SK-N-SH treated with all-trans-retinoic acid at 6 μM for 48 hours (cell line): Measurements from ENCODE around the gene SLC6A8.
A peak's percentile ranks its signal among the peaks of the same experiment; 100 is the strongest.

ENCODE experiments used
- ATAC-seq: fragments of 200-7000 bp; cut with Tn5 transposase; 3 replicates; pipeline ENCODE4 v1.9.1; 2020; ENCODE audit warnings: mild to moderate bottlenecking, moderate library complexity
- ARNTL ChIP-seq: fragments of 450-650 bp; formaldehyde crosslinking; IDR thresholded peaks from 2 replicates; pipeline ENCODE4 v1.5.0; 2020; ENCODE audit warnings: low read depth, mild to moderate bottlenecking, moderate library complexity, borderline replicate concordance
- BACH2 ChIP-seq: fragments of 250-450 bp; sonication (Bioruptor Pico); IDR thresholded peaks from 2 replicates; pipeline ENCODE4 v1.9.0; 2021; ENCODE audit warnings: mild to moderate bottlenecking, borderline replicate concordance
- CSDC2 ChIP-seq: fragments of 250-450 bp; sonication (Bioruptor Pico); IDR thresholded peaks from 2 replicates; pipeline ENCODE4 v1.5.0; 2020; ENCODE audit warnings: mild to moderate bottlenecking, moderate library complexity
- ESRRG ChIP-seq: fragments of 250-450 bp; sonication (Bioruptor Pico); IDR thresholded peaks from 2 replicates; pipeline ENCODE4 v1.6.1; 2021; ENCODE audit warnings: mild to moderate bottlenecking
- GLIS3 ChIP-seq: fragments of 250-450 bp; sonication (Bioruptor Pico); IDR thresholded peaks from 2 replicates; pipeline ENCODE4 v1.5.0; 2020; ENCODE audit warnings: mild to moderate bottlenecking, moderate library complexity
- ISL1 ChIP-seq: fragments of 250-450 bp; sonication (Bioruptor Pico); IDR thresholded peaks from 2 replicates; pipeline ENCODE4 v2.1.2; 2022; ENCODE audit warnings: mild to moderate bottlenecking, moderate library complexity
- OSR1 ChIP-seq: fragments of 250-450 bp; sonication (Bioruptor Pico); IDR thresholded peaks from 2 replicates; pipeline ENCODE4 v1.8.0; 2022; ENCODE audit warnings: moderate library complexity, mild to moderate bottlenecking, inconsistent platforms
- PPARA ChIP-seq: fragments of 250-450 bp; sonication (Bioruptor Pico); IDR thresholded peaks from 2 replicates; pipeline ENCODE4 v1.5.0; 2020; ENCODE audit warnings: mild to moderate bottlenecking, borderline replicate concordance
- TCF4 ChIP-seq: fragments of 250-450 bp; sonication (Bioruptor Pico); IDR thresholded peaks from 2 replicates; pipeline ENCODE4 v1.8.0; 2021; ENCODE audit warnings: mild to moderate bottlenecking, moderate library complexity, borderline replicate concordance
- TOX ChIP-seq: fragments of 250-450 bp; sonication (Bioruptor Pico); IDR thresholded peaks from 2 replicates; pipeline ENCODE4 v1.8.0; 2021; ENCODE audit warnings: mild to moderate bottlenecking, moderate library complexity, borderline replicate concordance
- ZC3H10 ChIP-seq: fragments of 250-450 bp; sonication (Bioruptor Pico); IDR thresholded peaks from 2 replicates; pipeline ENCODE4 v1.5.1; 2021; ENCODE audit warnings: mild to moderate bottlenecking, moderate library complexity
- ZFP3 ChIP-seq: fragments of 250-450 bp; sonication (Bioruptor Pico); IDR thresholded peaks from 2 replicates; pipeline ENCODE4 v1.5.0; 2020; ENCODE audit warnings: mild to moderate bottlenecking, moderate library complexity
- ZFP30 ChIP-seq: fragments of 450-650 bp; formaldehyde crosslinking; IDR thresholded peaks from 2 replicates; pipeline ENCODE4 v1.5.0; 2022; ENCODE audit warnings: mild to moderate bottlenecking, moderate library complexity
- ZNF565 ChIP-seq: fragments of 450-650 bp; formaldehyde crosslinking; conservative IDR thresholded peaks from 2 replicates; pipeline ENCODE4 v1.5.0; 2020; ENCODE audit warnings: low read depth, mild to moderate bottlenecking, moderate library complexity
- ZNF8 ChIP-seq: fragments of 450-650 bp; formaldehyde crosslinking; IDR thresholded peaks from 2 replicates; pipeline ENCODE4 v1.5.0; 2020; ENCODE audit warnings: mild to moderate bottlenecking, moderate library complexity
- TF ChIP-seq, protein P1 (sequence below): fragments of 250-450 bp; sonication (Bioruptor Pico); IDR thresholded peaks from 2 replicates; pipeline ENCODE4 v1.5.1; 2020; ENCODE audit warnings: low read depth, mild to moderate bottlenecking, moderate library complexity
- TF ChIP-seq, protein P2 (sequence below): fragments of 250-450 bp; sonication (Bioruptor Pico); IDR thresholded peaks from 2 replicates; pipeline ENCODE4 v1.8.0; 2021; ENCODE audit warnings: low read depth, mild to moderate bottlenecking, moderate library complexity, borderline replicate concordance
- TF ChIP-seq, protein P3 (sequence below): fragments of 250-450 bp; sonication (Bioruptor Pico); IDR thresholded peaks from 2 replicates; pipeline ENCODE4 v1.8.0; 2020; ENCODE audit warnings: mild to moderate bottlenecking, moderate library complexity, borderline replicate concordance
- TF ChIP-seq, protein P4 (sequence below): fragments of 250-450 bp; sonication (Bioruptor Pico); IDR thresholded peaks from 2 replicates; pipeline ENCODE4 v1.5.1; 2021; ENCODE audit warnings: mild to moderate bottlenecking, moderate library complexity
- TF ChIP-seq, protein P5 (sequence below): fragments of 250-450 bp; sonication (Bioruptor Pico); IDR thresholded peaks from 2 replicates; pipeline ENCODE4 v1.5.0; 2020; ENCODE audit warnings: mild to moderate bottlenecking, moderate library complexity

Gene SLC6A8

DNA sequence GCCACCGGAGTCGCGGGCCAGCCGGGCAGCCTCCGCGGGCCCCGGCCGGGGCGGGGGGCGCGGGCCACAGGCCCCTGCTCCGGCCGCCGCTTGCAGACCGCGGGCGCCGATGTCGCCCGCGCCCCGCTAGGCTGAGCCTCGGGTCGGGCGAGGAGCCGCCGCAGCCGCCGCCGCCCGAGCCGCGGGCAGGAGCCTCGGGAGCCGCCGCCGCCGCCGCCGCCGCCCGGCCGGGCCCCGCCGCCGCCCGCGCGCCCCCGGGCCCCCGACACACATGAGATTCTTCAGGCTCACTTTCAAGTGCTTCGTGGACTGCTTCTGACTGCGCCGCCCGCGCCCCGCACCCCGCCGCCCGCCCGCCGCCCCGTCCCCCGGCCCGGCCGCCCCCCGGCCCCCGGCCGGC is 345 bp downstream of the SLC6A8 start:
- TF ChIP-seq ZNF8 (CRISPR knock-in tag) (no peak), ZFP30 (CRISPR knock-in tag) (no peak), CSDC2 (CRISPR knock-in tag) (no peak), TOX (CRISPR knock-in tag) (no peak), GLIS3 (CRISPR knock-in tag) (no peak), OSR1 (CRISPR knock-in tag) (no peak), ZC3H10 (CRISPR knock-in tag) (no peak), BACH2 (CRISPR knock-in tag) (no peak), ZFP3 (CRISPR knock-in tag) (no peak)
- no peak for ATAC-seq

DNA sequence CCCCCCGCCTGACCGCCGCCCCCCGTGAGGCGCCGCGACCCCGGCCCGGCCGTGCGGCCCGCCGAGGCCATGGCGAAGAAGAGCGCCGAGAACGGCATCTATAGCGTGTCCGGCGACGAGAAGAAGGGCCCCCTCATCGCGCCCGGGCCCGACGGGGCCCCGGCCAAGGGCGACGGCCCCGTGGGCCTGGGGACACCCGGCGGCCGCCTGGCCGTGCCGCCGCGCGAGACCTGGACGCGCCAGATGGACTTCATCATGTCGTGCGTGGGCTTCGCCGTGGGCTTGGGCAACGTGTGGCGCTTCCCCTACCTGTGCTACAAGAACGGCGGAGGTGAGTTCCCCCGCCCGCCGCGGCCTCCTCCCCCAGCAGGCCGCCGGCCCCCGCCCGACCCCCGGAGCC is 780 bp downstream of the SLC6A8 start:
- no peak for TF ChIP-seq PPARA (CRISPR knock-in tag)
- no peak for TF ChIP-seq TCF4 (CRISPR knock-in tag)
- TF ChIP-seq, protein P1, sequence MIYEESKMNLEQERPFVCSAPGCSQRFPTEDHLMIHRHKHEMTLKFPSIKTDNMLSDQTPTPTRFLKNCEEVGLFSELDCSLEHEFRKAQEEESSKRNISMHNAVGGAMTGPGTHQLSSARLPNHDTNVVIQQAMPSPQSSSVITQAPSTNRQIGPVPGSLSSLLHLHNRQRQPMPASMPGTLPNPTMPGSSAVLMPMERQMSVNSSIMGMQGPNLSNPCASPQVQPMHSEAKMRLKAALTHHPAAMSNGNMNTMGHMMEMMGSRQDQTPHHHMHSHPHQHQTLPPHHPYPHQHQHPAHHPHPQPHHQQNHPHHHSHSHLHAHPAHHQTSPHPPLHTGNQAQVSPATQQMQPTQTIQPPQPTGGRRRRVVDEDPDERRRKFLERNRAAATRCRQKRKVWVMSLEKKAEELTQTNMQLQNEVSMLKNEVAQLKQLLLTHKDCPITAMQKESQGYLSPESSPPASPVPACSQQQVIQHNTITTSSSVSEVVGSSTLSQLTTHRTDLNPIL (CRISPR knock-in tag), result no peak
- no peak for TF ChIP-seq ISL1
- TF ChIP-seq, protein P2, sequence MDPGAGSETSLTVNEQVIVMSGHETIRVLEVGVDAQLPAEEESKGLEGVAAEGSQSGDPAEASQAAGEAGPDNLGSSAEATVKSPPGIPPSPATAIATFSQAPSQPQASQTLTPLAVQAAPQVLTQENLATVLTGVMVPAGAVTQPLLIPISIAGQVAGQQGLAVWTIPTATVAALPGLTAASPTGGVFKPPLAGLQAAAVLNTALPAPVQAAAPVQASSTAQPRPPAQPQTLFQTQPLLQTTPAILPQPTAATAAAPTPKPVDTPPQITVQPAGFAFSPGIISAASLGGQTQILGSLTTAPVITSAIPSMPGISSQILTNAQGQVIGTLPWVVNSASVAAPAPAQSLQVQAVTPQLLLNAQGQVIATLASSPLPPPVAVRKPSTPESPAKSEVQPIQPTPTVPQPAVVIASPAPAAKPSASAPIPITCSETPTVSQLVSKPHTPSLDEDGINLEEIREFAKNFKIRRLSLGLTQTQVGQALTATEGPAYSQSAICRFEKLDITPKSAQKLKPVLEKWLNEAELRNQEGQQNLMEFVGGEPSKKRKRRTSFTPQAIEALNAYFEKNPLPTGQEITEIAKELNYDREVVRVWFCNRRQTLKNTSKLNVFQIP (CRISPR knock-in tag), result no peak
- TF ChIP-seq ARNTL (CRISPR knock-in tag), result no peak
- TF ChIP-seq, protein P3, sequence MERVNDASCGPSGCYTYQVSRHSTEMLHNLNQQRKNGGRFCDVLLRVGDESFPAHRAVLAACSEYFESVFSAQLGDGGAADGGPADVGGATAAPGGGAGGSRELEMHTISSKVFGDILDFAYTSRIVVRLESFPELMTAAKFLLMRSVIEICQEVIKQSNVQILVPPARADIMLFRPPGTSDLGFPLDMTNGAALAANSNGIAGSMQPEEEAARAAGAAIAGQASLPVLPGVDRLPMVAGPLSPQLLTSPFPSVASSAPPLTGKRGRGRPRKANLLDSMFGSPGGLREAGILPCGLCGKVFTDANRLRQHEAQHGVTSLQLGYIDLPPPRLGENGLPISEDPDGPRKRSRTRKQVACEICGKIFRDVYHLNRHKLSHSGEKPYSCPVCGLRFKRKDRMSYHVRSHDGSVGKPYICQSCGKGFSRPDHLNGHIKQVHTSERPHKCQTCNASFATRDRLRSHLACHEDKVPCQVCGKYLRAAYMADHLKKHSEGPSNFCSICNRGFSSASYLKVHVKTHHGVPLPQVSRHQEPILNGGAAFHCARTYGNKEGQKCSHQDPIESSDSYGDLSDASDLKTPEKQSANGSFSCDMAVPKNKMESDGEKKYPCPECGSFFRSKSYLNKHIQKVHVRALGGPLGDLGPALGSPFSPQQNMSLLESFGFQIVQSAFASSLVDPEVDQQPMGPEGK (CRISPR knock-in tag), result no peak
- TF ChIP-seq OSR1 (CRISPR knock-in tag), result no peak
- ATAC-seq, result no peak

DNA sequence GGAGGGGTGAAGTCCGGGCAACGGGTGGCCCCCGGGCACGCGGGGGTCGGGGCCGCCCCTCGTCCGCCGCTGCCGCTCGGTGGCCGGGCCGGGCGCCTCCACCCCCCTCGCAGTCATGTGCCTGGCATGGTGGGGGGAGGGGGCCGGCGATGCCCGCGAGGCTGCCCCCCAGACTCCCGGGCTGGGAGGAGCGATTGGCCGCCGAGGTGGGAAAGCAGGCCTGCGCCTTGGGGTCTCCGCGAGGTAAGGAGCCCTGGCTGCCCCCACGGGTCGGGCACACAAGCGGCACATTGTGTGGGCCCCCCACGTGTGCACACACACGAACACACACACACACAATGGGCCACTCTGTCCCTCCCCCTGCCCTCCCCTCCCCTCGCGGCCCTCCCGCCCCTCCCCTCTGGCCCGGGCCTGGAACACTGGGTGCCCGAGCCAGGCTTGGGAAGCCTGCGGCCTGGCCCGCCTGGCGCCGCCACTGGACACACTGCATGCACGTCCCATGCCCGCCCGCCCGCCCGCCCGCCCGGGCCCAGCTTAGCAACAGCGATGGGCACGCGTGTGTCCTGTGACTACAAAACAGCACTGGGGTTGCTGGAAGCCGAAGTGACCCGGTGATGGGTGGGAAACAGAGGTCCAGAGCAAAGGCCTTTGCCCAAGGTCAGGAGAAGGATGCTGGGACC is 1.3 kb downstream of the SLC6A8 start:
- TF ChIP-seq, protein P4, sequence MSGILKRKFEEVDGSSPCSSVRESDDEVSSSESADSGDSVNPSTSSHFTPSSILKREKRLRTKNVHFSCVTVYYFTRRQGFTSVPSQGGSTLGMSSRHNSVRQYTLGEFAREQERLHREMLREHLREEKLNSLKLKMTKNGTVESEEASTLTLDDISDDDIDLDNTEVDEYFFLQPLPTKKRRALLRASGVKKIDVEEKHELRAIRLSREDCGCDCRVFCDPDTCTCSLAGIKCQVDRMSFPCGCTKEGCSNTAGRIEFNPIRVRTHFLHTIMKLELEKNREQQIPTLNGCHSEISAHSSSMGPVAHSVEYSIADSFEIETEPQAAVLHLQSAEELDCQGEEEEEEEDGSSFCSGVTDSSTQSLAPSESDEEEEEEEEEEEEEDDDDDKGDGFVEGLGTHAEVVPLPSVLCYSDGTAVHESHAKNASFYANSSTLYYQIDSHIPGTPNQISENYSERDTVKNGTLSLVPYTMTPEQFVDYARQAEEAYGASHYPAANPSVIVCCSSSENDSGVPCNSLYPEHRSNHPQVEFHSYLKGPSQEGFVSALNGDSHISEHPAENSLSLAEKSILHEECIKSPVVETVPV (CRISPR knock-in tag), result no peak
- TF ChIP-seq ZNF565 (CRISPR knock-in tag) (no peak), PPARA (CRISPR knock-in tag) (no peak), ISL1 (no peak), TCF4 (CRISPR knock-in tag) (no peak), TOX (CRISPR knock-in tag) (no peak)
- ATAC-seq, result peak; percentile 48

DNA sequence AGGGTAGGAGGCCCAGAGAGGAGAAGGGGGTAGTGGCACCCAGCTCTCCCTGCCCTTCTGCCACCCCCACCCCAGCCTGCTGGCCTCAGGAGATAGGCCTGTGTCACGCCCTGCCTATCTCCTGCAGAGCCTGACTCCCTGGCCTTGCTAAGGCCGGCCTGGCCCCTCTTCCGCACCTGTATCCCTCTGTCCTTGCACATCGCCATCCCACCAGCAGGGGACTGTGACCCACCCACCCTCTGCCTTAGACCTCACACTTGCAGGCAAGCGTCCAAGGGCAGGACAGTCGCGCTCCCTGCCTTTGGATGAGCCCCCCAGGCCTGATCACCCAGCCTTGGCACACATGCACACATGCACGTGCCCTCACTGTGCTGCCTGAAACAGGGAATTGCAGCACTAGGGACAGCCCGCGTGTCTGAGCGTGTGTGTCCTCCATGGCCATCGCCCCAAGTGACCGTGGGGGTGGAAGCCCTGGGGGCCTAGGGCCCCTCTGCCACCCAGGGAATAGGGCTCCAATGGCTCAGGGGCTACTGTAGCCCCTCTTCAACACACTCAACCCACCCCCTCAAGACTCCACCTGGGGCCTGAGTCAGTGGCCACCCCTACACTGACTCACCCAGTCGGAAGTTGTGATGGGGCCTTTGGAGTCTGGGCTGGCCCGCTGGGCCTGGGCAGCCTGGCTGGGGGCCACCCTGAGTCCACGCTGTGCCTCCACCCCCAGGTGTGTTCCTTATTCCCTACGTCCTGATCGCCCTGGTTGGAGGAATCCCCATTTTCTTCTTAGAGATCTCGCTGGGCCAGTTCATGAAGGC is 2.1 kb downstream of the SLC6A8 start:
- ATAC-seq, result peak; percentile 34
- TF ChIP-seq, protein P2 (CRISPR knock-in tag), result no peak
- TF ChIP-seq OSR1 (CRISPR knock-in tag), result no peak
- TF ChIP-seq, protein P5, sequence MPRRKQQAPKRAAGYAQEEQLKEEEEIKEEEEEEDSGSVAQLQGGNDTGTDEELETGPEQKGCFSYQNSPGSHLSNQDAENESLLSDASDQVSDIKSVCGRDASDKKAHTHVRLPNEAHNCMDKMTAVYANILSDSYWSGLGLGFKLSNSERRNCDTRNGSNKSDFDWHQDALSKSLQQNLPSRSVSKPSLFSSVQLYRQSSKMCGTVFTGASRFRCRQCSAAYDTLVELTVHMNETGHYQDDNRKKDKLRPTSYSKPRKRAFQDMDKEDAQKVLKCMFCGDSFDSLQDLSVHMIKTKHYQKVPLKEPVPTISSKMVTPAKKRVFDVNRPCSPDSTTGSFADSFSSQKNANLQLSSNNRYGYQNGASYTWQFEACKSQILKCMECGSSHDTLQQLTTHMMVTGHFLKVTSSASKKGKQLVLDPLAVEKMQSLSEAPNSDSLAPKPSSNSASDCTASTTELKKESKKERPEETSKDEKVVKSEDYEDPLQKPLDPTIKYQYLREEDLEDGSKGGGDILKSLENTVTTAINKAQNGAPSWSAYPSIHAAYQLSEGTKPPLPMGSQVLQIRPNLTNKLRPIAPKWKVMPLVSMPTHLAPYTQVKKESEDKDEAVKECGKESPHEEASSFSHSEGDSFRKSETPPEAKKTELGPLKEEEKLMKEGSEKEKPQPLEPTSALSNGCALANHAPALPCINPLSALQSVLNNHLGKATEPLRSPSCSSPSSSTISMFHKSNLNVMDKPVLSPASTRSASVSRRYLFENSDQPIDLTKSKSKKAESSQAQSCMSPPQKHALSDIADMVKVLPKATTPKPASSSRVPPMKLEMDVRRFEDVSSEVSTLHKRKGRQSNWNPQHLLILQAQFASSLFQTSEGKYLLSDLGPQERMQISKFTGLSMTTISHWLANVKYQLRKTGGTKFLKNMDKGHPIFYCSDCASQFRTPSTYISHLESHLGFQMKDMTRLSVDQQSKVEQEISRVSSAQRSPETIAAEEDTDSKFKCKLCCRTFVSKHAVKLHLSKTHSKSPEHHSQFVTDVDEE, result no peak
- TF ChIP-seq ESRRG (CRISPR knock-in tag), result no peak
- no peak for TF ChIP-seq ARNTL (CRISPR knock-in tag)
- no peak for TF ChIP-seq ZFP30 (CRISPR knock-in tag)
- TF ChIP-seq, protein P4 (CRISPR knock-in tag), result no peak
